EH (cell line): ENCODE data around the gene MTUS2.

Source experiments
- DNase-seq: peaks from one replicate; pipeline ENCODE4 v3.0.0-alpha.2; 2015; ENCODE audit warnings: low read depth

Gene MTUS2

GRCh38 chr13:29239653-29240525 lies 419.8 kb downstream of the MTUS2 start:
- DNase-seq: no peak

- DNase-seq: no peak
Observed at GRCh38 chr13:29254626-29255370, 434.7 kb downstream of the MTUS2 start.

- no peak for DNase-seq
Observed at GRCh38 chr13:29255567-29255966, 435.4 kb downstream of the MTUS2 start.

GRCh38 chr13:29260684-29261083 lies 440.5 kb downstream of the MTUS2 start:
- DNase-seq: no peak

- DNase-seq: no peak
Observed at GRCh38 chr13:29266261-29266660, 446.1 kb downstream of the MTUS2 start.

- DNase-seq: no peak
Observed at GRCh38 chr13:29266756-29267733, 446.9 kb downstream of the MTUS2 start.

GRCh38 chr13:29270271-29270985 lies 450.3 kb downstream of the MTUS2 start:
- DNase-seq: no peak

GRCh38 chr13:29271606-29272005 lies 451.5 kb downstream of the MTUS2 start:
- DNase-seq: no peak

GRCh38 chr13:29279356-29280254 lies 459.5 kb downstream of the MTUS2 start:
- DNase-seq: no peak

GRCh38 chr13:29281932-29282495 lies 461.9 kb downstream of the MTUS2 start:
- no peak for DNase-seq

GRCh38 chr13:29284726-29285125 lies 464.6 kb downstream of the MTUS2 start:
- peak; percentile 1 for DNase-seq

GRCh38 chr13:29287237-29287636 lies 467.1 kb downstream of the MTUS2 start:
- DNase-seq: no peak

- DNase-seq: no peak
Observed at GRCh38 chr13:29292045-29292444, 471.9 kb downstream of the MTUS2 start.

GRCh38 chr13:29294821-29295220 lies 474.7 kb downstream of the MTUS2 start:
- no peak for DNase-seq

- DNase-seq: no peak
Observed at GRCh38 chr13:29301027-29301426, 480.9 kb downstream of the MTUS2 start.

- DNase-seq: no peak
Observed at GRCh38 chr13:29304148-29304547, 484.0 kb downstream of the MTUS2 start.

- DNase-seq: no peak
Observed at GRCh38 chr13:29310806-29311205, 490.7 kb downstream of the MTUS2 start.

- no peak for DNase-seq
Observed at GRCh38 chr13:29315847-29316246, 495.7 kb downstream of the MTUS2 start.

GRCh38 chr13:29317828-29318227 lies 497.7 kb downstream of the MTUS2 start:
- no peak for DNase-seq

- DNase-seq: no peak
Observed at GRCh38 chr13:29318741-29319140, 498.6 kb downstream of the MTUS2 start.
